Natural killer cell (primary cell): ENCODE measurements around the gene SLC13A4. TPM values are rescaled to one million over a fixed set of nuclear protein-coding genes. Genes with fewer than 3 reads are reported as not detected.

Experiments used
- ATAC-seq, 3 donors: fragments of 150-1000 bp in 2 of 3; fragments of 200-7000 bp in 1 of 3; cut with Tn5 transposase; 1 replicate in 1 of 3; 2 replicates in 2 of 3; pipeline ENCODE4 v1.10.0; 2021; ENCODE audit warnings: mild to moderate bottlenecking in 2 of 3, moderate library complexity in 2 of 3
- DNase-seq, 2 donors: peaks; one replicate each; pipeline versions ENCODE4 v3.0.0 to v3.0.0-alpha.2; 2013 to 2021; ENCODE audit warnings: mixed read lengths in 1 of 2
- H3K27ac ChIP-seq: one replicate; pipeline ENCODE4 v1.5.1; 2013; ENCODE audit warnings: mild to moderate bottlenecking, low read length
- H3K27me3 ChIP-seq: one replicate; pipeline ENCODE4 v1.6.1; 2013; ENCODE audit warnings: low read length; ENCODE audit not compliant: control insufficient read depth, insufficient read depth
- H3K36me3 ChIP-seq: one replicate; pipeline ENCODE4 v1.6.1; 2013; ENCODE audit warnings: low read length; ENCODE audit not compliant: control insufficient read depth, insufficient read depth
- H3K4me1 ChIP-seq: one replicate; pipeline ENCODE4 v1.6.1; 2013; ENCODE audit warnings: low read length; ENCODE audit not compliant: control insufficient read depth, insufficient read depth
- H3K4me3 ChIP-seq: one replicate; pipeline ENCODE4 v1.5.1; 2013; ENCODE audit warnings: low read length
- H3K9me3 ChIP-seq: one replicate; pipeline ENCODE4 v1.6.1; 2013; ENCODE audit warnings: low read length; ENCODE audit not compliant: control insufficient read depth, insufficient read depth
- H3K27ac Mint-ChIP-seq, 2 donors: one replicate each; pipeline ENCODE4 v1.8.0; 2022; ENCODE audit warnings: mild to moderate bottlenecking in 2 of 2, mixed read lengths in 2 of 2, moderate library complexity in 1 of 2
- H3K27me3 Mint-ChIP-seq, 2 donors: one replicate each; pipeline ENCODE4 v1.8.0; 2022; ENCODE audit warnings: low read depth in 2 of 2, mixed read lengths in 2 of 2
- H3K36me3 Mint-ChIP-seq: one replicate; pipeline ENCODE4 v1.8.0; 2022; ENCODE audit warnings: mixed read lengths
- H3K4me1 Mint-ChIP-seq, 2 donors: one replicate each; pipeline ENCODE4 v1.8.0; 2022; ENCODE audit warnings: mixed read lengths in 2 of 2
- H3K4me3 Mint-ChIP-seq: one replicate; pipeline ENCODE4 v1.8.0; 2022; ENCODE audit warnings: mild to moderate bottlenecking, moderate library complexity, mixed read lengths
- H3K9me3 Mint-ChIP-seq, 2 donors: one replicate each; pipeline ENCODE4 v1.8.0; 2022; ENCODE audit warnings: mixed read lengths in 2 of 2
- CTCF ChIP-seq: fragments of 200-600 bp; IDR thresholded peaks from one replicate; pipeline ENCODE4 v1.8.0; 2022; ENCODE audit warnings: antibody characterized with exemption
- WGBS: methylation state at CpG from one replicate; pipeline ENCODE4 v1.1.7; 2013; ENCODE audit warnings: missing lambda C conversion rate; ENCODE audit not compliant: insufficient coverage; 5-methylcytosine and 5-hydroxymethylcytosine counted together
- intact Hi-C: fragments of 100-400 bp; cut with micrococcal nuclease; formaldehyde crosslinking; loops from one replicate; pipeline ENCODE4 v1.14.2; 2022
- total RNA-seq, 4 donors: library from RNA; stranded (reverse); fragments of 120-200 nt in 1 of 4; gene quantifications; one replicate each; pipeline versions ENCODE4 v1.2.3 to v1.2.4, GENCODE V29; 2013 to 2022

The SLC13A4 gene
- total RNA-seq, 3 donors from 2014 or later (not counting 1 experiment from before 2014, with no cell fraction given): not detected

- no peaks in the 10 kb centered on the region for H3K36me3 Mint-ChIP-seq
- WGBS: 95% methylated on average over 11 of the region's 11 CpGs
- Histone ChIP-seq H3K4me3 (no peak overlapping the region), H3K36me3 (no peaks in the 10 kb centered on the region), H3K27ac (no peak overlapping the region), H3K9me3 (no peaks in the 10 kb centered on the region), H3K4me1 (no peaks in the 10 kb centered on the region), H3K27me3 (no peaks in the 10 kb centered on the region)
- H3K27me3 Mint-ChIP-seq: peaks cover 24 to 33% of the 10 kb centered on the region in 2 donors
- no peak overlapping the region for H3K4me3 Mint-ChIP-seq
- DNase-seq: no peak
- intact Hi-C loops: no loop called here
- no peak overlapping the region for H3K27ac Mint-ChIP-seq
- no peaks in the 10 kb centered on the region for H3K4me1 Mint-ChIP-seq
- ATAC-seq: no peak
- no peak for TF ChIP-seq CTCF
- no peaks in the 10 kb centered on the region for H3K9me3 Mint-ChIP-seq
Measured at GRCh38 chr7:135755351-135755753, 27.4 kb upstream of the SLC13A4 start.

GRCh38 chr7:135753616-135754413 is 25.8 kb upstream of the SLC13A4 start:
- TF ChIP-seq CTCF: no peak
- H3K36me3 ChIP-seq: no peaks in the 10 kb centered on the region
- no peaks in the 10 kb centered on the region for H3K4me1 ChIP-seq
- no peak overlapping the region for H3K4me3 ChIP-seq
- H3K27me3 ChIP-seq: no peaks in the 10 kb centered on the region
- 93% methylated on average over 8 of the region's 8 CpGs for WGBS
- H3K27me3 Mint-ChIP-seq: peaks cover 17 to 29% of the 10 kb centered on the region in 2 donors
- H3K4me1 Mint-ChIP-seq: no peaks in the 10 kb centered on the region
- no peak overlapping the region for H3K27ac Mint-ChIP-seq
- H3K36me3 Mint-ChIP-seq: no peaks in the 10 kb centered on the region
- ATAC-seq (no peak), DNase-seq (no peak)
- H3K27ac ChIP-seq: no peak overlapping the region
- no peaks in the 10 kb centered on the region for H3K9me3 Mint-ChIP-seq
- H3K9me3 ChIP-seq: no peaks in the 10 kb centered on the region
- intact Hi-C loops: no loop called here
- H3K4me3 Mint-ChIP-seq: no peak overlapping the region

GRCh38 chr7:135748770-135749169 is 20.8 kb upstream of the SLC13A4 start, which contains the start of gene FAM180A:
Gene FAM180A, minus strand, starts transcription at chr7:135748813. Its CDS starts 233 bp downstream, at chr7:135748580.
- Mint-ChIP-seq H3K27ac (no peak within 1 kb of the TSS), H3K36me3 (no peaks in the 10 kb centered on the region), H3K4me1 (no peaks in the 10 kb centered on the region), H3K27me3 (peaks cover 4 to 14% of the 10 kb centered on the region in 2 donors), H3K4me3 (no peak within 1 kb of the TSS), H3K9me3 (no peaks in the 10 kb centered on the region)
- no peak for TF ChIP-seq CTCF
- ATAC-seq: no peak
- Histone ChIP-seq H3K27me3 (no peaks in the 10 kb centered on the region), H3K27ac (no peak within 1 kb of the TSS), H3K36me3 (no peaks in the 10 kb centered on the region), H3K4me3 (no peak within 1 kb of the TSS), H3K9me3 (no peaks in the 10 kb centered on the region), H3K4me1 (no peaks in the 10 kb centered on the region)
- DNase-seq: no peak
- intact Hi-C loops: no loop called here
- 90% methylated on average over 11 of the region's 11 CpGs for WGBS
